GM12874 (cell line): ENCODE measurements around the gene PPP1R14C.

Source experiments
- CTCF ChIP-seq: IDR thresholded peaks from 2 replicates; pipeline ENCODE4 v1.5.1; 2011; ENCODE audit warnings: low read depth, mild to moderate bottlenecking, control low read depth, low read length, moderate library complexity; ENCODE audit not compliant: insufficient read depth

Gene PPP1R14C

GRCh38 chr6:150256618-150257272 lies 113.9 kb downstream of the PPP1R14C start:
- TF ChIP-seq CTCF, result no peak

- no peak for TF ChIP-seq CTCF
These were observed 115.5 kb downstream of the PPP1R14C start for GRCh38 chr6:150258381-150258780.

GRCh38 chr6:150260931-150261330 lies 118.1 kb downstream of the PPP1R14C start:
- TF ChIP-seq CTCF, result no peak

- TF ChIP-seq CTCF, result no peak
These were observed 119.3 kb downstream of the PPP1R14C start for GRCh38 chr6:150261997-150262697.

- TF ChIP-seq CTCF, result no peak
These were observed 121.0 kb downstream of the PPP1R14C start for GRCh38 chr6:150263765-150264404.

- no peak for TF ChIP-seq CTCF
These were observed 123.5 kb downstream of the PPP1R14C start for GRCh38 chr6:150266309-150266708.

GRCh38 chr6:150266963-150267685 lies 124.3 kb downstream of the PPP1R14C start:
- TF ChIP-seq CTCF, result no peak
